OCI-LY3 (cell line): ENCODE data around the gene GPR63.

ENCODE experiments used
- H2AFZ ChIP-seq: fragments of 200-600, 300-600 bp; shearing (Covaris generic); 2 replicates; pipeline ENCODE4 v1.6.0; 2014; ENCODE audit warnings: antibody characterized with exemption, low read depth, low read length
- H3K27ac ChIP-seq: fragments of 200-600, 300-600 bp; sonication (generic); 2 replicates; pipeline ENCODE4 v1.5.1; 2014; ENCODE audit warnings: mild to moderate bottlenecking, low read length, moderate library complexity, mixed read lengths
- H3K27me3 ChIP-seq: fragments of 200-600, 300-600 bp; sonication (generic); 2 replicates; pipeline ENCODE4 v1.6.1; 2014; ENCODE audit warnings: low read depth, low read length, mixed read lengths
- H3K36me3 ChIP-seq: fragments of 200-600, 300-600 bp; sonication (generic); replicated peaks from 2 replicates; pipeline ENCODE3; 2014; ENCODE audit warnings: low read depth, low read length, mixed read lengths
- H3K4me1 ChIP-seq: fragments of 300-600, 200-600 bp; sonication (generic); 2 replicates; pipeline ENCODE4 v1.6.1; 2014; ENCODE audit warnings: low read length, mixed read lengths
- H3K4me2 ChIP-seq: fragments of 200-600, 300-600 bp; sonication (generic); 2 replicates; pipeline ENCODE4 v1.6.1; 2014; ENCODE audit warnings: low read length, mixed read lengths
- H3K4me3 ChIP-seq: fragments of 300-600, 200-600 bp; sonication (generic); 2 replicates; pipeline ENCODE4 v1.5.1; 2014; ENCODE audit warnings: antibody characterized with exemption, mild to moderate bottlenecking, low read length, moderate library complexity
- H3K79me2 ChIP-seq: fragments of 300-600, 200-600 bp; shearing (Covaris generic); 2 replicates; pipeline ENCODE4 v1.6.1; 2014; ENCODE audit warnings: mild to moderate bottlenecking, low read length, mixed read lengths
- H3K9ac ChIP-seq: fragments of 300-600, 200-600 bp; shearing (Covaris generic); 2 replicates; pipeline ENCODE4 v1.6.0; 2014; ENCODE audit warnings: mild to moderate bottlenecking, low read length, moderate library complexity
- H3K9me3 ChIP-seq: fragments of 200-600, 300-600 bp; shearing (Covaris generic); 2 replicates; pipeline ENCODE4 v1.6.1; 2014; ENCODE audit warnings: low read length, mixed read lengths; ENCODE audit not compliant: insufficient read depth
- H4K20me1 ChIP-seq: fragments of 200-600, 300-600 bp; sonication (generic); 2 replicates; pipeline ENCODE4 v1.6.1; 2016; ENCODE audit warnings: low read length, mixed read lengths; ENCODE audit not compliant: insufficient read depth
- CTCF ChIP-seq: fragments of 200-600, 300-600 bp; sonication (generic); IDR thresholded peaks from 2 replicates; pipeline ENCODE4 v1.5.1; 2014; ENCODE audit warnings: antibody characterized with exemption, low read length, low read depth
- EZH2phosphoT487 ChIP-seq: fragments of 200-600 bp; shearing (Covaris generic); IDR thresholded peaks from 2 replicates; pipeline ENCODE4 v1.6.1; 2018; ENCODE audit warnings: antibody characterized with exemption, mixed run types, low read depth

Gene GPR63

GRCh38 chr6:96766769-96767168, 70.5 kb downstream of the GPR63 start:
- Histone ChIP-seq H3K9me3 (no peaks in the 10 kb centered on the region), H3K27ac (no peak overlapping the region), H3K4me3 (no peak overlapping the region), H3K79me2 (no peaks in the 10 kb centered on the region), H2AFZ (no peak overlapping the region), H3K4me1 (no peaks in the 10 kb centered on the region), H3K4me2 (no peak overlapping the region), H3K36me3 (no peaks in the 10 kb centered on the region), H3K27me3 (no peaks in the 10 kb centered on the region), H3K9ac (no peak overlapping the region), H4K20me1 (no peaks in the 10 kb centered on the region)
- TF ChIP-seq CTCF (no peak), EZH2phosphoT487 (no peak)

- Histone ChIP-seq H3K4me1 (no peaks in the 10 kb centered on the region), H3K4me2 (no peak overlapping the region), H3K9ac (no peak overlapping the region), H4K20me1 (no peaks in the 10 kb centered on the region), H3K9me3 (no peaks in the 10 kb centered on the region), H3K27me3 (no peaks in the 10 kb centered on the region), H3K27ac (no peak overlapping the region), H3K36me3 (no peaks in the 10 kb centered on the region), H2AFZ (no peak overlapping the region), H3K79me2 (no peaks in the 10 kb centered on the region), H3K4me3 (no peak overlapping the region)
- TF ChIP-seq CTCF, result no peak
- TF ChIP-seq EZH2phosphoT487, result no peak
These were observed 74.7 kb downstream of the GPR63 start for GRCh38 chr6:96762599-96762998.

- Histone ChIP-seq H3K27me3 (no peaks in the 10 kb centered on the region), H3K9me3 (no peaks in the 10 kb centered on the region), H3K36me3 (no peaks in the 10 kb centered on the region), H3K4me2 (no peak overlapping the region), H2AFZ (no peak overlapping the region), H3K4me3 (no peak overlapping the region), H4K20me1 (no peaks in the 10 kb centered on the region), H3K27ac (no peak overlapping the region), H3K4me1 (no peaks in the 10 kb centered on the region), H3K79me2 (no peaks in the 10 kb centered on the region), H3K9ac (no peak overlapping the region)
- no peak for TF ChIP-seq CTCF
- TF ChIP-seq EZH2phosphoT487, result no peak
These were observed 75.5 kb downstream of the GPR63 start for GRCh38 chr6:96761794-96762193.

- Histone ChIP-seq H3K27me3 (no peaks in the 10 kb centered on the region), H3K4me3 (no peak overlapping the region), H2AFZ (no peak overlapping the region), H3K79me2 (no peaks in the 10 kb centered on the region), H4K20me1 (no peaks in the 10 kb centered on the region), H3K27ac (no peak overlapping the region), H3K36me3 (no peaks in the 10 kb centered on the region), H3K9ac (no peak overlapping the region), H3K4me1 (peaks cover under 1% of the 10 kb centered on the region; the same call in 1 of the 2 replicates), H3K4me2 (no peak overlapping the region), H3K9me3 (no peaks in the 10 kb centered on the region)
- no peak for TF ChIP-seq EZH2phosphoT487
- TF ChIP-seq CTCF, result peak; percentile 19
These were observed 77.1 kb downstream of the GPR63 start for GRCh38 chr6:96760153-96760687.
